ENCODE results near the gene CHRNB1.

CHRNB1 gene

GRCh38 chr17:7495906-7496434 lies 51.1 kb downstream of the CHRNB1 start:
- peaks cover 22% of the 10 kb centered on the region for H3K79me1 ChIP-seq (ENCODE audit: low read depth, low read length)
- H3K4me3 ChIP-seq (ENCODE audit: low read length in 2 of 2): no peak overlapping the region
- no peak overlapping the region for H3K14ac ChIP-seq (ENCODE audit: low read length)
- no peaks in the 10 kb centered on the region for H3K27me3 ChIP-seq (ENCODE audit: control insufficient read depth in 3 of 3, insufficient read depth in 3 of 3, low read depth in 1 of 3, low read length in 3 of 3)
- H2AK5ac ChIP-seq (ENCODE audit: low read depth, low read length): no peak overlapping the region
- H3K36me3 ChIP-seq (replicated peaks in 1 of 2; ENCODE audit: control insufficient read depth in 2 of 2, insufficient read depth in 2 of 2, low read length in 2 of 2): peaks cover 44 to 96% of the 10 kb centered on the region in 2 donors
- H4K8ac ChIP-seq (ENCODE audit: low read depth, low read length): no peak overlapping the region
- H3K4me1 ChIP-seq (ENCODE audit: control insufficient read depth in 2 of 2, insufficient read depth in 1 of 2, low read depth in 1 of 2, low read length in 2 of 2): peaks cover 1 to 2% of the 10 kb centered on the region in 2 donors
- H2AFZ ChIP-seq (ENCODE audit: low read length): no peak overlapping the region
- H3K18ac ChIP-seq (ENCODE audit: low read length): no peak overlapping the region
- H2BK5ac ChIP-seq (ENCODE audit: low read length): no peak overlapping the region
- no peak overlapping the region for H3K9ac ChIP-seq (ENCODE audit: low read depth, low read length, poor library complexity)
- no peak overlapping the region for H4K91ac ChIP-seq (ENCODE audit: low read depth, low read length, poor library complexity)
- H3K4me2 ChIP-seq (ENCODE audit: insufficient read depth, low read length, poor library complexity, severe bottlenecking): no peak overlapping the region
- H3K27ac ChIP-seq (replicated peaks; ENCODE audit: low read length): no peak overlapping the region
- H3K9me3 ChIP-seq (replicated peaks in 1 of 2; ENCODE audit: control insufficient read depth in 2 of 2, insufficient read depth in 1 of 2, low read depth in 1 of 2, low read length in 2 of 2): no peaks in the 10 kb centered on the region
- H2BK15ac ChIP-seq (ENCODE audit: low read length): no peak overlapping the region
- no peak for DNase-seq (ENCODE audit: low spot score)
- no peak overlapping the region for H3K4ac ChIP-seq (ENCODE audit: low read length)
- no peak overlapping the region for H2BK12ac ChIP-seq (ENCODE audit: low read length)
- no peak overlapping the region for H3K23ac ChIP-seq (ENCODE audit: low read depth, low read length, poor library complexity)
- no CpG with 5 or more reads among the region's 12 CpGs for WGBS, 2 donors (ENCODE audit: extremely low coverage in 2 of 2, insufficient read length in 2 of 2, insufficient replicate concordance in 1 of 2)
- H2BK120ac ChIP-seq (ENCODE audit: low read depth, low read length): no peak overlapping the region

DNA sequence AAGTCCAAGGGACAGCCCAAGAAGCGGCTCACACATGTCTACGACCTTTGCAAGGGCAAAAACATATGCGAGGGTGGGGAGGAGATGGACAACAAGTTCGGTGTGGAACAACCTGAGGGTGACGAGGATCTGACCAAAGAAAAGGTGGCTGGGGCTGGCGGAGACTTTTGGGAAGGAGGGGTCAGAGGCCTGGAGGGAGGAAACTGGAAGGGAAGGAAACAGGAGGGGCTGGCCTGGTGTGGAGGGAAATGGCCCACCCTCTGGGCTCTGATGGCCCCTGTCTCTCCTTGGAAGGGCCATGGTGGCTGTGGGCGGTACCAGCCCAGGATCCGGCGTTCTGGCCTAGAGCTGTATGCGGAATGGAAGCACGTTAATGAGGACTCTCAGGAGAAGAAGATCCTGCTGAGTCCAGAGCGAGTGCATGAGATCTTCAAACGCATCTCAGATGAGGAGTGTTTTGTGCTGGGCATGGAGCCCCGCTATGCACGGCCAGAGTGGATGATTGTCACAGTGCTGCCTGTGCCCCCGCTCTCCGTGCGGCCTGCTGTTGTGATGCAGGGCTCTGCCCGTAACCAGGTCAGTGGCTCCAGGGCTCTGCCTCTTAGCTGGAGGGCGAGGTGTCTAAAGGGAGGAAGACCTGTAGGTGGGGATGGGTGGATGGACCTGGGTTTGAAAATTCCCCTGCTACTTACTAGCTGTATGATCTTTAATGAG lies 51.8 kb downstream of the CHRNB1 start:
- H3K4ac ChIP-seq (ENCODE audit: low read length): no peak overlapping the region
- no peak overlapping the region for H3K9ac ChIP-seq (ENCODE audit: low read depth, low read length, poor library complexity)
- peaks cover 1% of the 10 kb centered on the region in 2 donors for H3K4me1 ChIP-seq (ENCODE audit: control insufficient read depth in 2 of 2, insufficient read depth in 1 of 2, low read depth in 1 of 2, low read length in 2 of 2)
- H3K27ac ChIP-seq (replicated peaks; ENCODE audit: low read length): no peak overlapping the region
- H2AK5ac ChIP-seq (ENCODE audit: low read depth, low read length): no peak overlapping the region
- peaks cover 22% of the 10 kb centered on the region for H3K79me1 ChIP-seq (ENCODE audit: low read depth, low read length)
- H4K91ac ChIP-seq (ENCODE audit: low read depth, low read length, poor library complexity): no peak overlapping the region
- no peak for DNase-seq (ENCODE audit: low spot score)
- H3K9me3 ChIP-seq (replicated peaks in 1 of 2; ENCODE audit: control insufficient read depth in 2 of 2, insufficient read depth in 1 of 2, low read depth in 1 of 2, low read length in 2 of 2): no peaks in the 10 kb centered on the region
- no peaks in the 10 kb centered on the region for H3K27me3 ChIP-seq (ENCODE audit: control insufficient read depth in 3 of 3, insufficient read depth in 3 of 3, low read depth in 1 of 3, low read length in 3 of 3)
- H2BK120ac ChIP-seq (ENCODE audit: low read depth, low read length): no peak overlapping the region
- H3K36me3 ChIP-seq (replicated peaks in 1 of 2; ENCODE audit: control insufficient read depth in 2 of 2, insufficient read depth in 2 of 2, low read length in 2 of 2): peaks cover 50 to 96% of the 10 kb centered on the region in 2 donors
- H2BK12ac ChIP-seq (ENCODE audit: low read length): peak overlapping the region; percentile 8
- no peak overlapping the region for H4K8ac ChIP-seq (ENCODE audit: low read depth, low read length)
- H2BK15ac ChIP-seq (ENCODE audit: low read length): no peak overlapping the region
- no peak overlapping the region for H2BK5ac ChIP-seq (ENCODE audit: low read length)
- H3K18ac ChIP-seq (ENCODE audit: low read length): no peak overlapping the region
- no CpG with 5 or more reads among the region's 20 CpGs for WGBS, 2 donors (ENCODE audit: extremely low coverage in 2 of 2, insufficient read length in 2 of 2, insufficient replicate concordance in 1 of 2)
- no peak overlapping the region for H3K4me2 ChIP-seq (ENCODE audit: insufficient read depth, low read length, poor library complexity, severe bottlenecking)
- H3K4me3 ChIP-seq (ENCODE audit: low read length in 2 of 2): no peak overlapping the region
- H2AFZ ChIP-seq (ENCODE audit: low read length): no peak overlapping the region
- no peak overlapping the region for H3K23ac ChIP-seq (ENCODE audit: low read depth, low read length, poor library complexity)
- H3K14ac ChIP-seq (ENCODE audit: low read length): peak overlapping the region; percentile 17

DNA sequence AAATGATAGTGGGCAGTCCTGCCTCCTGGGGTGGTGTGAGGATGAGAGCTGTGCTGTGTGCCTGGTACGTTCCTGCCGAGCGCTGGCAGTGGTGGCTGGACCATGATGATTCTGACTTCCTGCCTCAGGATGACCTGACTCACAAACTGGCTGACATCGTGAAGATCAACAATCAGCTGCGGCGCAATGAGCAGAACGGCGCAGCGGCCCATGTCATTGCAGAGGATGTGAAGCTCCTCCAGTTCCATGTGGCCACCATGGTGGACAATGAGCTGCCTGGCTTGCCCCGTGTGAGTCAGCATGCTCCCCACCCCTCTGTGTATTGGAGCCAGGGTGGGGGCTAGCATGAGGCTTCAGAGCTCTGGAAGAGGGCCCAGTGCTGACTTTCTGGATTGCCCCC lies 52.4 kb downstream of the CHRNB1 start:
- WGBS, 2 donors (ENCODE audit: extremely low coverage in 2 of 2, insufficient read length in 2 of 2, insufficient replicate concordance in 1 of 2): no CpG with 5 or more reads among the region's 10 CpGs
- no peak overlapping the region for H3K14ac ChIP-seq (ENCODE audit: low read length)
- H3K9ac ChIP-seq (ENCODE audit: low read depth, low read length, poor library complexity): no peak overlapping the region

DNA sequence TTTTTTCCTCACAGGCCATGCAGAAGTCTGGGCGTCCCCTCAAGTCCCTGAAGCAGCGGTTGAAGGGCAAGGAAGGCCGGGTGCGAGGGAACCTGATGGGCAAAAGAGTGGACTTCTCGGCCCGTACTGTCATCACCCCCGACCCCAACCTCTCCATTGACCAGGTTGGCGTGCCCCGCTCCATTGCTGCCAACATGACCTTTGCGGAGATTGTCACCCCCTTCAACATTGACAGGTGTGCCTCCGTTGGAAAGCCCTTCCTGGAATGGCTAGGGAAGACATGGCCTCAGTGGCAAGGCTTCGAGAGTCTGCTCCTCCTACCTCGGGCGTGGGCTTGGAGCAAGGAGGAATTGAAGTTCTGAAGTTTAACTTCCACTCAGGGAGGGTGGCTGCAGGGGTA lies 52.8 kb downstream of the CHRNB1 start:
- no peak overlapping the region for H2BK12ac ChIP-seq (ENCODE audit: low read length)
- no peaks in the 10 kb centered on the region for H3K9me3 ChIP-seq (replicated peaks in 1 of 2; ENCODE audit: control insufficient read depth in 2 of 2, insufficient read depth in 1 of 2, low read depth in 1 of 2, low read length in 2 of 2)
- no peak overlapping the region for H4K8ac ChIP-seq (ENCODE audit: low read depth, low read length)
- no peak overlapping the region for H3K9ac ChIP-seq (ENCODE audit: low read depth, low read length, poor library complexity)
- no peak overlapping the region for H3K4me2 ChIP-seq (ENCODE audit: insufficient read depth, low read length, poor library complexity, severe bottlenecking)
- no peak overlapping the region for H2BK15ac ChIP-seq (ENCODE audit: low read length)
- H2AK5ac ChIP-seq (ENCODE audit: low read depth, low read length): no peak overlapping the region
- H3K36me3 ChIP-seq (replicated peaks in 1 of 2; ENCODE audit: control insufficient read depth in 2 of 2, insufficient read depth in 2 of 2, low read length in 2 of 2): peaks cover 60 to 97% of the 10 kb centered on the region in 2 donors
- H3K14ac ChIP-seq (ENCODE audit: low read length): peak overlapping the region; percentile 64
- peak overlapping the region; percentile 61 for H2BK5ac ChIP-seq (ENCODE audit: low read length)
- H3K18ac ChIP-seq (ENCODE audit: low read length): no peak overlapping the region
- H3K27ac ChIP-seq (replicated peaks; ENCODE audit: low read length): no peak overlapping the region
- DNase-seq (ENCODE audit: low spot score): no peak
- no peaks in the 10 kb centered on the region for H3K4me1 ChIP-seq (ENCODE audit: control insufficient read depth in 2 of 2, insufficient read depth in 1 of 2, low read depth in 1 of 2, low read length in 2 of 2)
- H2BK120ac ChIP-seq (ENCODE audit: low read depth, low read length): no peak overlapping the region
- no peak overlapping the region for H3K4ac ChIP-seq (ENCODE audit: low read length)
- no peak overlapping the region for H4K91ac ChIP-seq (ENCODE audit: low read depth, low read length, poor library complexity)
- H3K4me3 ChIP-seq (ENCODE audit: low read length in 2 of 2): no peak overlapping the region
- no peaks in the 10 kb centered on the region for H3K27me3 ChIP-seq (ENCODE audit: control insufficient read depth in 3 of 3, insufficient read depth in 3 of 3, low read depth in 1 of 3, low read length in 3 of 3)
- no CpG with 5 or more reads among the region's 14 CpGs for WGBS, 2 donors (ENCODE audit: extremely low coverage in 2 of 2, insufficient read length in 2 of 2, insufficient replicate concordance in 1 of 2)
- H3K79me1 ChIP-seq (ENCODE audit: low read depth, low read length): peaks cover 21% of the 10 kb centered on the region
- H3K23ac ChIP-seq (ENCODE audit: low read depth, low read length, poor library complexity): no peak overlapping the region
- no peak overlapping the region for H2AFZ ChIP-seq (ENCODE audit: low read length)

More for the DNA sequence above, 52.4 kb downstream of the CHRNB1 start:
- Histone ChIP-seq H2AK5ac (ENCODE audit: low read depth, low read length) (no peak overlapping the region), H2AFZ (ENCODE audit: low read length) (no peak overlapping the region), H3K79me1 (ENCODE audit: low read depth, low read length) (peaks cover 22% of the 10 kb centered on the region), H2BK120ac (ENCODE audit: low read depth, low read length) (no peak overlapping the region), H3K36me3 (replicated peaks in 1 of 2; ENCODE audit: control insufficient read depth in 2 of 2, insufficient read depth in 2 of 2, low read length in 2 of 2) (peaks cover 56 to 96% of the 10 kb centered on the region in 2 donors), H3K27ac (replicated peaks; ENCODE audit: low read length) (no peak overlapping the region), H3K27me3 (ENCODE audit: control insufficient read depth in 3 of 3, insufficient read depth in 3 of 3, low read depth in 1 of 3, low read length in 3 of 3) (no peaks in the 10 kb centered on the region), H4K8ac (ENCODE audit: low read depth, low read length) (no peak overlapping the region), H2BK12ac (ENCODE audit: low read length) (no peak overlapping the region), H3K9me3 (replicated peaks in 1 of 2; ENCODE audit: control insufficient read depth in 2 of 2, insufficient read depth in 1 of 2, low read depth in 1 of 2, low read length in 2 of 2) (no peaks in the 10 kb centered on the region), H3K4me2 (ENCODE audit: insufficient read depth, low read length, poor library complexity, severe bottlenecking) (no peak overlapping the region), H2BK5ac (ENCODE audit: low read length) (peak overlapping the region; percentile 61), H3K4me3 (ENCODE audit: low read length in 2 of 2) (no peak overlapping the region), H3K18ac (ENCODE audit: low read length) (no peak overlapping the region), H2BK15ac (ENCODE audit: low read length) (no peak overlapping the region), H3K4me1 (ENCODE audit: control insufficient read depth in 2 of 2, insufficient read depth in 1 of 2, low read depth in 1 of 2, low read length in 2 of 2) (no peaks in the 10 kb centered on the region), H3K23ac (ENCODE audit: low read depth, low read length, poor library complexity) (no peak overlapping the region), H3K4ac (ENCODE audit: low read length) (no peak overlapping the region), H4K91ac (ENCODE audit: low read depth, low read length, poor library complexity) (no peak overlapping the region)
- DNase-seq (ENCODE audit: low spot score): no peak
